ENCODE data around the gene PPFIBP1. TPM values are rescaled to one million over a fixed set of nuclear protein-coding genes. Genes with fewer than 3 reads are reported as not detected.
"Not testable (repeated sequence)": the region's sequence is repeated elsewhere in the genome, so short reads cannot be mapped to it uniquely, and the experiment has no call there.

The PPFIBP1 gene
- total RNA-seq, 1 donor from 2014 or later: 46.7 TPM

- no peak for DNase-seq (ENCODE audit: low spot score)
Measured at GRCh38 chr12:27627123-27627852, 103.3 kb downstream of the PPFIBP1 start.

GRCh38 chr12:27627853-27628469 is 104.0 kb downstream of the PPFIBP1 start:
- not testable (repeated sequence) for DNase-seq (ENCODE audit: low spot score)

GRCh38 chr12:27630219-27630618 is 106.2 kb downstream of the PPFIBP1 start:
- DNase-seq (ENCODE audit: low spot score): not testable (repeated sequence)

GRCh38 chr12:27631365-27631764 is 107.4 kb downstream of the PPFIBP1 start:
- DNase-seq (ENCODE audit: low spot score): no peak

GRCh38 chr12:27631813-27632491 is 107.9 kb downstream of the PPFIBP1 start:
- DNase-seq (ENCODE audit: low spot score): no peak

- DNase-seq (ENCODE audit: low spot score): no peak
Measured at GRCh38 chr12:27635349-27635972, 111.5 kb downstream of the PPFIBP1 start.

GRCh38 chr12:27636569-27636968 is 112.6 kb downstream of the PPFIBP1 start:
- DNase-seq (ENCODE audit: low spot score): not testable (repeated sequence)

GRCh38 chr12:27637524-27637923 is 113.5 kb downstream of the PPFIBP1 start:
- DNase-seq (ENCODE audit: low spot score): no peak

GRCh38 chr12:27639265-27639664 is 115.3 kb downstream of the PPFIBP1 start:
- DNase-seq (ENCODE audit: low spot score): no peak

- not testable (repeated sequence) for DNase-seq (ENCODE audit: low spot score)
Measured at GRCh38 chr12:27640566-27641200, 116.7 kb downstream of the PPFIBP1 start.

GRCh38 chr12:27642361-27642760 is 118.4 kb downstream of the PPFIBP1 start:
- DNase-seq (ENCODE audit: low spot score): not testable (repeated sequence)

- not testable (repeated sequence) for DNase-seq (ENCODE audit: low spot score)
Measured at GRCh38 chr12:27642892-27643291, 118.9 kb downstream of the PPFIBP1 start.

GRCh38 chr12:27644158-27644845 is 120.3 kb downstream of the PPFIBP1 start:
- no peak for DNase-seq (ENCODE audit: low spot score)

- DNase-seq (ENCODE audit: low spot score): no peak
Measured at GRCh38 chr12:27645671-27646070, 121.7 kb downstream of the PPFIBP1 start.

GRCh38 chr12:27646149-27646548 is 122.1 kb downstream of the PPFIBP1 start:
- no peak for DNase-seq (ENCODE audit: low spot score)

- no peak for DNase-seq (ENCODE audit: low spot score)
Measured at GRCh38 chr12:27650011-27650410, 126.0 kb downstream of the PPFIBP1 start.

- DNase-seq (ENCODE audit: low spot score): no peak
Measured at GRCh38 chr12:27651201-27651600, 127.2 kb downstream of the PPFIBP1 start.

GRCh38 chr12:27652174-27652763 is 128.3 kb downstream of the PPFIBP1 start:
- DNase-seq (ENCODE audit: low spot score): peak; percentile 70

GRCh38 chr12:27653661-27654060 is 129.7 kb downstream of the PPFIBP1 start:
- no peak for DNase-seq (ENCODE audit: low spot score)

- not testable (repeated sequence) for DNase-seq (ENCODE audit: low spot score)
Measured at GRCh38 chr12:27655476-27655875, 131.5 kb downstream of the PPFIBP1 start.

- DNase-seq (ENCODE audit: low spot score): no peak
Measured at GRCh38 chr12:27657296-27657695, 133.3 kb downstream of the PPFIBP1 start.
